GM12873 (cell line): Measurements from ENCODE around the gene GPR15.

Experiments used
- CTCF ChIP-seq: IDR thresholded peaks from 2 replicates; pipeline ENCODE4 v1.5.1; 2012; ENCODE audit warnings: low read depth, mild to moderate bottlenecking, moderate library complexity, low read length, control low read depth; ENCODE audit not compliant: insufficient read depth; ENCODE audit errors: missing control alignments

Gene GPR15

GRCh38 chr3:98504539-98504938 is 27.2 kb upstream of the GPR15 start:
- TF ChIP-seq CTCF, result no peak

- no peak for TF ChIP-seq CTCF
Observed at GRCh38 chr3:98508582-98508981, 23.2 kb upstream of the GPR15 start.

GRCh38 chr3:98512576-98512975 is 19.2 kb upstream of the GPR15 start:
- no peak for TF ChIP-seq CTCF

GRCh38 chr3:98513091-98513511 is 18.7 kb upstream of the GPR15 start:
- no peak for TF ChIP-seq CTCF

- TF ChIP-seq CTCF, result no peak
Observed at GRCh38 chr3:98513736-98514135, 18.0 kb upstream of the GPR15 start.

GRCh38 chr3:98514948-98515347 is 16.8 kb upstream of the GPR15 start:
- TF ChIP-seq CTCF, result no peak

- no peak for TF ChIP-seq CTCF
Observed at GRCh38 chr3:98518816-98519215, 13.0 kb upstream of the GPR15 start.
